ENCODE results near the gene CSF3. TPM values are rescaled to one million over a fixed set of nuclear protein-coding genes. Genes with fewer than 3 reads are reported as not detected.

The CSF3 gene
- total RNA-seq, 1 donor: under 0.01 TPM

DNA sequence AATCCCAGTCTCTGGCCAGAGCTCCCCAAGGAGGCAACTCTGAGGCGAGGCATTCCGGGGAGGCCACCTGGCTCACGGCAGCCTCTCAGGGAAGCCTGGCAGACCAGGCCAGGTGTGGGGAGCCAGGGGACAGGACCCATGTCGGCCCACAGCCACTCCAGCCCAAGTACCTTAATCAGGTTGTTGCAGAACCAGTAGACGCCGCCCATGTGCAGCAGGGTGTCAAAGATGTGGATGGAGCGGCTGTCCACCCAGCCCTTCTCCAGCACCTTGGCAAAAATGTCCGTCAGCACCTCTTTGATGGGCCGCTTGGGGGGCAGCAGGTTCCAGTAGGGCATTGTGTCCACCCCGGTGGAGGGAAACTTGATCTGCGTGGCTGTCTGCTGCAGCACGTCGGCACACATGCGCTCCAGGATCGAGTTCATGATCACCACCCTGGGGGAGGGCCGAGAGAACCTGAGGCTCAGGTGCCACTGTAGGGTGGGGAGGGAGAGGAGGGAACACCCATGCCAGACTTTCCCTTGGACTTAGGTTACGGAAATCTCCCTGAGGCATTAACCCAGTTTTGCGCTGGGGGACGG, 7.8 kb downstream of the CSF3 start:
- DNase-seq (ENCODE audit: low read depth in 2 of 3, low spot score in 2 of 3): no peak

DNA sequence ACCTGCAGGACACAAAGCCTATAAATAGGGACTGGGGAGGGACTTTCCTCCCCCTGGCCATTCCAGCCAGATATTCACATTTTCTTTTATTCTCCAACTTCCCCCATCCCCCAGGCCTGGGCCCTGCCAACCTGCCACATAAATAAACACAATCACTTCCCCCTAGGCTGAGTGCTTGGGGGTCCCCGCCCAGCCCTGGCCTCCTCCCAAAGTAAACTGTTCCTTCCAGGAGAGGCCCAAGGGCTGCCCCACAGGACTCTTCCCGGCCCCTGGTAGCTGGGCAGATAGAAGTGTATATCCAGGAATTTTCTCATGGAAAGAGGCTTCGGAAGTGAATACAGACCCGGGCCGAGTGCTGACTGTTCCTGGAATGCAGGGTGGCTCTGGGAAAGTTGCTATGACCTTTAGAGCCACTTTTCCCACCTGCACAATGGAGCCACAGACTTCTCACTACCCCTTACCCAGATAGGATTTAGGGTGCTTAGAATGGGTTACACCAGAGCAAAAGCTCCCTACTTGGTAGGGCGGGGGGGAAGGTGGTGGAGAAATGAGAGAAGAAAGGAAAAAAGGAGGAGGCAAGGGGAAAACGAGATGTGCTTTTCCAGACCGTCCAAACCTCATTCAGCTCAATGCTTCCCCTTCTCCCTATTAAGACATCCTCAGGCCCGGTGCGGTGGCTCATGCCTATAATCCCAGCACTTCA, 8.5 kb downstream of the CSF3 start:
- no peak for DNase-seq (ENCODE audit: low read depth in 2 of 3, low spot score in 2 of 3)

GRCh38 chr17:40024901-40025300, 9.7 kb downstream of the CSF3 start:
- DNase-seq (ENCODE audit: low read depth in 2 of 3, low spot score in 2 of 3): no peak

GRCh38 chr17:40025559-40025958, 10.3 kb downstream of the CSF3 start:
- no peak for DNase-seq (ENCODE audit: low read depth in 2 of 3, low spot score in 2 of 3)

- peak in 1 of 3 donors; percentile 22 for DNase-seq (ENCODE audit: low read depth in 2 of 3, low spot score in 2 of 3)
Measured at GRCh38 chr17:40025991-40026815, 11.0 kb downstream of the CSF3 start.

GRCh38 chr17:40026816-40027613, 11.8 kb downstream of the CSF3 start:
- peak; percentile 68 to 85 (median 75) for DNase-seq (ENCODE audit: low read depth in 2 of 3, low spot score in 2 of 3)

DNA sequence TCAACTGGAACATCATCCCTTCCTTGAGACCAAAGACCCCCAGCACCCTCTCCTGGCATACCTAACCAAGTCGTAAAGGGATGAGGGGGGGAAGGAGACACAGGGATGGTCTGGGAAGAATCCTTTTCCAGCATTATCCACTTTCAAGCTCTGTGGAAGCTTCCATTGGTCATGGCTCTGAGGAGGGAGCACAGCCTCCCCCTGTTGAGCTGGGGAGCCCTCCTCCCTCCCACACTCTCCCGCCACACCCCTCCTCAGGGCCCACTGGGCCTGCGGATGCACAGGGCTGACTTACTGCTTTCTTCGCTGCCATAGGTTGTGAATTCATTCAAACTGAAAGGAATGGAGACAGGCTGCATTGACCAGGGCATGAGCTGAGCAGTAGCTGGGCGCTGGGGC, 12.4 kb downstream of the CSF3 start:
- no peak for DNase-seq (ENCODE audit: low read depth in 2 of 3, low spot score in 2 of 3)

DNA sequence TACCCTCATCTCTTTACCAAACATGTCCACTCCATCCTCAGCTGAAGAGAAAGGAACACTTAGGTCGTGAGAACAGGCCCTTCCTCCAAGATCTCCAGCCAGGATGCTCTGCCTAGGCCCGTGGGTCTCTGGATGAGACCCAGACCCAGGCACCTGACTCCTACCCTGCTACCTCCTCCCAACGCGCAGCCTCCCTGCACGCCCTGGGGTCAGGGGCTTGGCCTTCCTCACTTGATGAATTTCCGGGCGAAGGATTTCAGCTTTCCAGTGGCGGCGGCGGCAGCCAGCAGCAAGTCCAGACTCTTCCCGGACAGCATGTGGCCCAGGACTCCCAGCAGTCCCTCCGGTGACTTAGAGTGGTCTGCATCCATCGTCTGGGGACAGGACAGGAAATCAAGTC, 13.4 kb downstream of the CSF3 start:
- DNase-seq (ENCODE audit: low read depth in 2 of 3, low spot score in 2 of 3): no peak

GRCh38 chr17:40031706-40032105, 16.5 kb downstream of the CSF3 start:
- no peak for DNase-seq (ENCODE audit: low read depth in 2 of 3, low spot score in 2 of 3)

- no peak for DNase-seq (ENCODE audit: low read depth in 2 of 3, low spot score in 2 of 3)
Measured at GRCh38 chr17:40032322-40033320, 17.4 kb downstream of the CSF3 start.

- no peak for DNase-seq (ENCODE audit: low read depth in 2 of 3, low spot score in 2 of 3)
Measured at GRCh38 chr17:40033339-40033738, 18.1 kb downstream of the CSF3 start.

DNA sequence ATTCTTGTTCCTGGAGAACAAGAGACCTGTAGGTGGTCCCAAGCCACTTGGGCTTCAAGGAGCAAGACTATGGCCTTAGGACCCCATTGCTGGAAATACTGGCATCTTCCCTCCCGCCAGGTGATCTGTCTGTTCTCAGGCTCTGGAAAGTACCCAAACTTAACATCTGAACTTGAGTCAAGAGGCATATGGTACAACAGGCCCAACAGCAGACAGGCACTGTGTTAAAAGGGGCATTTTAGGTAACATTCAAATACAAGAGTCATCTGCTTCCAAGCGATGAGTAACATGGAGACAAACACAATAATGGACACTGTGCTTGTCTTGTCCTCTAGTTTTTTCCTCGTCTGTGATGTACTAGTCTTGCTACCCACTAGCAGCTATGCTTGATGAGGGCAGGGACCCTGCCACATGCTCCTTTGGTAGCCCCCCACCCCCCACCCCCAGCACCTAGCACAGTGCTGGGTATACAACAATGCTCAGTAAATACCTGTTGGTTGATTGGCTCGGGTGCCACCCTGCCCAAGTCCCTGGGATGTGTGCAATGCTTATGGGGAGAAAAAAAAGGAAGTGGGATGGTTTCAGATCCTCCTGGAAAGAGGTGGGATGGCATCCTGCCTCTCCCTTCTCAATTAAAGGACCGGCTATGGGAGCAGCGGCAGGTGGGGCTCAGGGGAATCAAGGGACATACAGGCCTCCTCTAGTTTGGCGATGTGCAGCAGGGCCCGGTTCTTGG, 19.4 kb downstream of the CSF3 start:
- DNase-seq (ENCODE audit: low read depth in 2 of 3, low spot score in 2 of 3): no peak

GRCh38 chr17:40035162-40035559, 19.9 kb downstream of the CSF3 start:
- peak in 1 of 3 donors; percentile 13 for DNase-seq (ENCODE audit: low read depth in 2 of 3, low spot score in 2 of 3)

DNA sequence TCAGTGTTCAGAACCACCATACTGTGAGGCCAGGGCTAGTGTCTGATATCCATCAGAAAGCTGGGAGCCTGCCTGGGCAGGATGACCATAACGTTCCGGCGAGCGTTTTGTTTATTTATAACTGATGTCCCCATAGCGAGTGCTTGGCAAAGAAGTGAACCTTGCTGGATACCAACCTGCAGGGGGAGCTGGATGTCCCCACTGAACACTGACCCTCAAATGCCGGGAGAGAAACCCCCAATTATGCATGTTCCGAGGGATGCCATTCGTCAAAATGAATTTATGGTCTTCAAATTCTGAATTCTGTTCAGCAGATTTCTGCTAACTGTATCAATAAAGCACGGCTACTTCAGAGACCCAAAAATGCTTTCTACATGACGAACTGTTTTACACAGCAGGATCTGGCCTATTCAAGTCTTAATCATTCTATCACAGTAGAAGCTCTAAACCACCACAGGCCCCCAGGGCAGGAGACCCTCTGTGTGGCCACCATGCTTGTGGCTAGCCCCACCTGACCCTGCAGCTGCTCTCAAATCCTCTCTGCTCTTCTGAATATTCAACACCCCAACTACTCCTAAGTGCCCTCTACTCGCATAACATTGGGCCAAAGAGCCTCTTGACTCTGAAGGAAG, 23.8 kb downstream of the CSF3 start:
- DNase-seq (ENCODE audit: low read depth in 2 of 3, low spot score in 2 of 3): peak in 2 of 3 donors; percentile 43 to 58

DNA sequence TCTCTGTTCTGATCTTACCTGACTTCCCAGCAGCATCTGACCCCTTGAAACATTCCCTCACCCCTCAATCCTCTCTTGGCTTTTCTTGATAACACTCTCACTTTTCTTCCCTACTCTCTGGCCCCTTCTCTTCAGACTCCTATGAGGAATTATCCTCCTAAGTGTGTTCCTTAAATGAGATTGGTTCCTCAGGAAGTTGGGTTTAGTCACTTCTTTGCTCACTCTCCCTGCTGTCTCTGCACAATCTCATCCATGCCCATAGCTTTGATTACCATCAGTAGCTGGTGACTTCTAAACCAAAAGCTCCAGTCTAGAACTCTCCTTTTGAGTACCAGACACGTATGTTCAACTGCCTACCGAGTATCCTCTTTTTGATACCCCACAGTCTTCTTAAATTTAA, 26.0 kb downstream of the CSF3 start:
- no peak for DNase-seq (ENCODE audit: low read depth in 2 of 3, low spot score in 2 of 3)

DNA sequence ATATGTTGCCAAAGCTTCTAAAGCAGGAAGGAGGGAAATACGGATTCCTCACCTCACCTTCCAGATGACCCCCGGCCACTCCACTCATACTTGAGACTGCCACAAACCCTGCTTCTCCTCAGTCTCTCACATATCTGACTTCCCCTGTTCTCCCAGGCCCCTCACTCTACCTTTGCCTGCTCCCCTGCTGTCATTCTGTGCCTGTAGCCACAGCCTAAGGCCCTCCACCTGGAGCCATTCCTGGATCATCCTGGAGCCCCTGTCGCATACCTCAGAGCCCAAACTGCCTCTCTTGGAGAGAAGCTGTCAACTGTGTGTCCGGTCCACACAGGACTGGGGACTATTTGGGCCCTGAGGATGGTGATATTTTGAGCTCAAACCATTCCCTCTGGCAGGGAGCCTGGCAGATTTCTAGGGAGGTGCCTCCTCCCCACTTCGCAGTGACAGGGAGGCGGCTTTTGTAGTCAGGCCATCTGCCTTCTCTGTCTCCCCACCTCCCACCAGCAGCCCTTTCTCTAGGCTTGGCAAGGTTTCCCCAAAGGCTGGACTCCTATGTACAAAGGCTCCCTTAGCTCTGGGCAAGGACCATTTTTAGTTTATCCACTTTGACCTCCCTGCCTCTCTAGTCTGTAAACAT, 41.3 kb downstream of the CSF3 start:
- no peak for DNase-seq (ENCODE audit: low read depth in 2 of 3, low spot score in 2 of 3)

DNA sequence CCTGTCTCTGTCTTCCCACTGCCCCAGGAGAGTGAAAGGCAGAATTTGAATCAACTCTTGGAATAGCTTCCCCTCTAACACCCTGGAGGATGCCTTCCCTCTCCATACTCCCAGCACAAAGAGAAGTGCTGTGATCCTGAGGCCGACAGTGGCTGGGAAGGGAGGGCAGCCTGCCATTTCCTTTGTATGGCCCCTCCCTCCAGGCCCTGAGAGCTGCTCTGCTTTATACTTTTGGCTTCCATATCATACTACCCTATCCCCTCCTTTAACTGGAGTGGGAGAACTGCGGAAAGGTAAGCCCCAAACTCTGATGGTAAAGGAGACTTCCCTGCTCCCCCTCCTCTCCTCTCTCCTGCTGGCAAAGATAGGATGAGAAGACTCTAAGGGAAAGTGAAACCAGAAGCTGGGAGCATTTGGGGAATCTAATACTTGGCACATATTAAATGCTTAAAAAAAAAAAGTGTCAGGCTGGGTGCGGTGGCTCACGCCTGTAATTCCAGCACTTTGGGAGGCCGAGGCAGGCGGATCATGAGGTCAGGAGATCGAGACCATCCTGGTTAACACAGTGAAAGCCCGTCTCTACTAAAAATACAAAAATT, 43.0 kb downstream of the CSF3 start:
- no peak for DNase-seq (ENCODE audit: low read depth in 2 of 3, low spot score in 2 of 3)

DNA sequence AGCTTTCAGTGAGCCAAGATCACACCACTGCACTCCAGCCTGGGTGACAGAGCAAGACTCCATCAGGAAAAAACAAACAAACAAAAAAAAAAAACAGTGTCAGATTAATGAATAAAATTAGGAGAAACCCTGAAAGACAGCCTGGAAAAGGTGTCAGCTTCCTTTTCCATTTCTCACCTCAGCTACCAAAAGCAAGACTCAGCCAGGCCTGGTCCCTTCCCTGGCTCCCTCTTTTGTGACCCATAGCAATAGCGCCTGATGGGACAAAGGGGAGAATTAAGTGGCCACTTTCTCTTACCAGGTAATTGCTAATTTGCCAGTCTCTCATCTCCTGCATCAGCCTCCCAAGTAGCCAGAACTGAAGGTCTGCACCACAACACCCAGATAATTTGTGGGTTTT, 43.6 kb downstream of the CSF3 start:
- DNase-seq (ENCODE audit: low read depth in 2 of 3, low spot score in 2 of 3): no peak

Data from hematopoietic multipotent progenitor cell (in vitro differentiated cells).